DMS 273 treated with DMSO at 0.1 percent for 48 hours (cell line): ENCODE results near the gene CSF1R.

Experiments used
- DNase-seq: peaks from one replicate; lab custom pipeline; 2025; lab: John Stamatoyannopoulos, UW

The CSF1R gene

DNA sequence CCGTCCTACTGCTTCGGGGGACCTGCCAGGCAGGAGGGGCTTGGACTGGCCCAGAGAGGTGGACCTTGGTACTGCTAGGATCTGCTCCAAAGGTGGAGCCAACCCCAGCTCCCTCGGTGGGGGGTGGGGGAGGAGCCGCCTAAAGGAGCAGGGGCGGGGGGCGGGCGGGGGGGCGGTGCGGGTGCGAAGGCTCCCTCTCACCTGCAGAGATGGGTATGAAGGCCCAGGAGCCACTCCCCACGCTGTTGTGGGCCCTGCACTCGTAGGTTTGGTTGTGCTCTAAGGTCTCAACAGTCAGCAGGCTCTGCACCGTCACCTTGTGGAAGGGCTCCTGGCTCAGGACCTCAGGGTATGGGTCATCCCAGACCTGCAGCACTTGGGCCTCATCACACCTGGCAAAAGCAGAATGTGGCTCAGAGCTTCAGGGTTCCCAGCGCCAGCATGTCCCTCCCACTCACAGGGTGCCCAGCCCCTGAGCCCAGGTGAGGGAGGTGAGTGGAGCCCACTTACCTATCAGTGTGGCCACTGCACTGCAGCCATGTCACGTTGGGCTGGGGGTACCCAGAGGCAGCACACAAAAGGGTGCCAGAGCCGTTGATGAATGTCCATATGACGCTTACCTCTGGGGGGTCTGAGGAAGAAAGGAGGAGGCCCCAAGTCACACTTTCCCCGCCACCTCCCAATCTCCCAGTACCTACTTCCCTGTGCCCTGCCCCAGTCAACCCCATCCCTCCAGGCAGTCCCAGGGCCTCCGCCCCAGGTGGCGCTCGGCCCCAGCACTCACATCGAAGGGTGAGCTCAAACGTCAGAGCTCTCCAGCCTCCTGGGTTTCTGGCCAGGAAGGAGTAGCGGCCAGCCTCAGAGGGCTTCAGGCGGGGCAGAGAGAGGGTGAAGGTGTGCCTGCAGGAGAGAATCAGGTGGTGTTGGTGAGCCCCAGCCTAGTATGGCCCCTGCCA is 16.4 kb downstream of the CSF1R start:
- no peak for DNase-seq

DNA sequence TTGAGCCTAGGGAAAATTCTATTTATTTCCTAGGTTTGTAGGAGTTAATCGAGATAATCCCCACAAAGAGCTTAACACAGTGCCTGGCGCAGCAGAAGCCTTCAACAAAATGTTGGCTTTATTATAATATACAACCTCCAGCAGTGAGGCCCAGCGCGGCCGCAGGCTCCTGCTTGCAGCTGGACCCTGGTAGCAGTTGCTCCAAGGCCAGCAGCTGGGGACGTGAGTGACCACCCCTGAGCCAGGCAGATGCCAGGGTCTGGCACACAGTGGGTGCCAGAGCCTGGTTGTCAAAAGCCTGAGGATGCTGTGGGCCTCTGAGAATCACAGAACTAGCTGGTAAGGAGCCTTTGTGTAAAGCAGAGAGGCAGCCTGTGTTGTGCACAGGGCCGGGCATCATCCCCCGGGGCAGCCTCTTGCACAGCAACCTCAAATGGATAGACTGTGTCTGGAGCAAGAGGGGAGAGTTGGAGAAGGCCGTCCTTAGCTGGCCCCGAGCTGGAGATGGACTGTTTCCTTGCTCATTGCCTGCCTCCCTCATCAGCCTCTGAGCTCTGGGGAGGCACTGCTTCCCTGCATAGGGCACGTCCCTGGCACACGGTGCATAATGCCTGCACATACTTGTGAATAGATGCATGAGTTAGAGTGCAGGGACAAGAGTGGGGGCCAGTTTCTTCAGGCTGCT is 17.3 kb downstream of the CSF1R start:
- no peak for DNase-seq

DNA sequence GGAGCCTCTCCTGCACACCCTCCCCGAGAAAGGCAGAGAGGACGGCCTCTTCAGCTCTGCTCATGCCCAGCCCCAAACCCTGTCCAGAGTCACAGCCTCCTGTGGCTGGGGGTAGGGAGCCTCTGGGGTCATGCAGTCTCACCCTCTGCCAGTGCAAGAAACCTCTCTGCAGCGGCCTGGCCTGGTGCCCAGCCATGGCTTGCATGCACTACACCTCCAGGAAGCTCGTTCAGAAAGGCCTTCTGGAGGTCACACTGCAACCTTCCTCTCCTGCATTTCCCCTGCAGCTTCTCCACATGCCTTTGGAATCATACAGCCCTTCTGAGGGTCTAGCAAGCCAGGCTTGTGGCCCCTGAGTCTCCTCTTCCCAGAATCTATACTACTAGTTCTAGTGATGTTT is 17.9 kb downstream of the CSF1R start:
- no peak for DNase-seq

DNA sequence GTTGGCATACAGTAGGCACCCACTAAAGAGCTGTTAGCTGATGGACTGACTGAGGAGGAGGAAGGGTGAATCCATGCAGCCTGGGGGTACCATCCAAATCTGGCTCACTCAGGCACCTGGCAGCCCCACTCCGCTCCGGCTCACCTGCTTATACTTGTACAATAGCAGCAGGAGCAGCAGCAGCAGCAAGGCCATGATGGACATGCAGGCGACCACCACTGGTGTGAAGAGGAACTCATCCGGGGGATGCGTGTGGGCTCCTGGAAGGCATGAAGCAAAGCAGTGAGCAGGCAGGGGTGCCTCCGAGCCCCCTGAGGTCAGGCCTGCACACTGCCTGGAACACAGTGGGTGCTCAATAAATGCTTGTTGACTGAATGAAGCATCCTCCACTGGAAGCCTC is 18.3 kb downstream of the CSF1R start:
- DNase-seq: no peak

DNA sequence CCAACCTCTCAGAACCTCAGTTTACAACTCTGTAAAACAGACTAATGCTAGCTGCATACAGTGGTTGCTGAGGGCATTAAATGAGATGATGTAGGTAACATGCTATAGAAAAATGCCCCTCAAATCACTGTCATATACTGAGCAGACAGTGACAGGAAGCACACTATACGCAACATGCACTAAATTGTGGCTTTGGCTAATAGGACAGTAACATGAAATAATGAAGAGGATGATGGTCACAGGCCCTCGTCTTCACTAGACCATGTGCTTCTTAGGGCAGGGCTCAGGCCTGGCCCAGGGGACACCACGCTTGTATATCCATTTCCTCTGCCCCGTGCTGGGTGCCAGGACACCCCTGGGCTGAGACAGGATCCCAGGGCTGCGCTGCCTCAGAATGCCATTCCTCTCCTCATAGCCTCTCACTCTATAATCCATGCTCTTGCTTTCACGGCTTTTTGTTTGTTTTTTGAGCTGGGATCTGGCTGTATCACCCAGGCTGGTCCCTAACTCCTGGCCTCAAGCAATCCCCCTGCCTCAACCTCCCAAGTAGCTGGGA is 18.9 kb downstream of the CSF1R start:
- no peak for DNase-seq

DNA sequence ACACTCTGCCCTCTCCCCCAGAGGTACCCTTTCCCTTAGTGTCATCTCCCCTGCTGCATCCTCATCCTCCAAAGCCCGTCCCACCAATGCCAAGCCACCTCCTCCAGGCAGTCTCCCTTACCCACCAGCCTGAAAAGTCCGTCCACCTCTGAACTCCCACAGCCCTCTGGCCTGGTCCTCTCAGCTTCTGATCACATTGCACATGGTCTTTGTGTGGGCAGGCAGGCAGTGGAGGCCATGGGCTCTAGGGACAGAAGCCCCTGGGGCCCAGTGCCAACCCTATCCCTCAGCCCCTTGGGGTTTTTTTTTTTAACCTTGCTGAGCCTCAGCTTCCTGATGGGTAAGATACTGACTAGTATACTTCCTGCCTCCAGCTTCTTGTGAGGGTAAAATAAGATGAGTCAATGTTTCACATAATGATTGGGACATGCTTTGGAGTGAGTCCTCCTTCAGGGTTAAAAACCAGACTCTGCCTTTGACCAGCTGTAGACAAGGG is 19.4 kb downstream of the CSF1R start:
- no peak for DNase-seq

DNA sequence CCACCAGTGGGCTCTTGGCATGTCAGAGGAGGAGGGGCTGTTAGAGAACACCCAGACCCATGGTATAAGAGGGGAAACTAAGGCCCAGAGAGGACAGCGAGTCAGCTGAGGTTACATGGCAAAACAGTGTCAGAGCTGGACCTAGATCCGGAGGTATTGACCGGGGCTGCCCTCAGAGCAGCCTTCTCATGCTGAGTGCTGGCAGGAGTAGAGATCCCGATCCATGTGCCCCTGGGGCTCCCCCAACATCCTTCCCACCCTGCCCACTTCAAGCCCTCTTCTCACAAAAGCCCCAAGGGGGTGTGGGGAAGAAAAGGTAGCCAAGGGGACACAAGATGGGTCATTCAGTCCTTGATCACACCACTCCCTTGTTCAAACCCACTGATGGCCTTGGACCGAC is 19.9 kb downstream of the CSF1R start:
- DNase-seq: no peak

DNA sequence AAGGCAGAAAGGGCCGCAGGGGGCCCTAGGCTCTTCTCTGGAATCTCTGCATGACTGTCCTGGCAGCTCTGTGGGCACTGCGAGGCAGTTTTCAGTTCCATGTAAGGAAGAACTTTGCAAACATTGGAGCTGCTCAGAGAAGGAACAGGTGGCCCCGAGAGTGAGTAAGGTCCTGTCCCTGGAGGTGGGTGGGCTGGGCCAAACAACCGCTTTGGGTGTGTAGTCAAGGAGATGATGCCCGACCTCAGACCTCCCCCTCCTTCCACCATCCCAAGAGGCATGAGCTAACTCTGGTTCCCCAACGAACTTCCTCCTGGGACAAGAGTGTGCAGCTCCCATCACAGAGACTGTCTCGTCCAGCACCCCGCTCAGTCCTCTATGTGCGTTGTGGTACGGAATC is 20.5 kb downstream of the CSF1R start:
- no peak for DNase-seq

DNA sequence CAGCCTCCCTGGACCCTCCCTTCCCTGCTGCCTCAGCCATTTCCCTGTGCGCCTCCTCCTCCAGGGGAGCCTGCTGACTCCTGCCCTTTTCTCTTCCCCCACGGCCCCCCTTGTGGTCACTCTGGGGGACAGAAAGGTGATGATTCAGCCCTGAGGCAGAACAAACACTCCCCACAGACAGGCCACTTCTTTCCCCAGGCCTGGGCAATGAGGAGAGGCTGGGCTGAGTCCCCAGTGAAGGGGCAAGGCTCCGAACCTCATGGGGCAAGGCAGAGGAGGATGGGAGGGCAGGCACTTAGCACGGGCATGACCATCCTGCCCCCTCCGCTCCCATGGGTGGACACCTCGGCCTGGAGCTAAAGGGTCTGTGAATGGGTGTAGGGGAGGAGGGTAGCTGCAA is 21.0 kb downstream of the CSF1R start:
- no peak for DNase-seq

DNA sequence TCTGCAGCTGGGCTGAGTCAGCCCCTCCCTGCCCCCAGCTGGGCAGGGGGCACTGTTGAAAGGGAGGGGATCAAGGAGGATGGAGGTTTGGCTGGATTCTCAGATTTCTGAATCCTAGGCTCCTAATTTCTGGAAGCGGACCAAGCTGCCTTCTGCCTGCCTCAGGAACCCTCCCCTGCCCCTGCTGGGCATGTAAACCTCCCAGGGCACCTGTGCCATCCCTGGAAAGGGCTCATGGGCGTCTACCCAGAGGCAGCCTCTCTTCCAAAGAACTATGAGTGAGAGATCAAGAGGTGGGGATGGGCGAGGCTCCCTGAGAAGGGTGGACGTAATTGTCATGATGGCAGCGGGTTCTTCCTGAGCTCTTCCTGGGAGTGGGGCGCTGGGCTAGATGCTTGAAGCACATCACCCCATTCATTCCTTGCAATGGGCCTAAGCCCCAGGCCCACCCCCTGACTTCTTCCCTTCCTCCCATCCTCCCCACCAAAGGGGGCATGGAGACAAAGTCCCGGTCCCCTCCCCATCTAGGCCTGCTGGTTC is 21.6 kb downstream of the CSF1R start:
- no peak for DNase-seq

DNA sequence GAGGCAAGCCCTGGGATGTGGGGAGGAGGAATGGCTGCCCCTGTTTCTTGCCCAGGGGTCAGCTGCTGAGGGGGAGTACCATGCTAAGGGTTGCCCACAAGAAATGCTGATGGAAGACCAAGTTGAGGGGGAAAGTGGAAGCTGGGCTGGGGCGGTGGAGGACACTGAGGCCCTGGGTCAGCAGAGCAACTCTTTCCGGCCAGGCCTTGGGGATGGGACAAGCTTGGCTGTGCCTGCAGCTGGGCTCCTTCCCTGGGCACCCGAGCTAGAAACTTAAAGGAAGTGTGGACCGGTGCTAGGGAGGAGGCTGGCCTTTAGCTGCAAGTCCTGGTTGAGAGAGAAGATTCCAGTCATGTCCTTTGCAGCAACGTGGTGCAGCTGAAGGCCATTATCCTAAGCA is 22.7 kb downstream of the CSF1R start:
- DNase-seq: no peak

DNA sequence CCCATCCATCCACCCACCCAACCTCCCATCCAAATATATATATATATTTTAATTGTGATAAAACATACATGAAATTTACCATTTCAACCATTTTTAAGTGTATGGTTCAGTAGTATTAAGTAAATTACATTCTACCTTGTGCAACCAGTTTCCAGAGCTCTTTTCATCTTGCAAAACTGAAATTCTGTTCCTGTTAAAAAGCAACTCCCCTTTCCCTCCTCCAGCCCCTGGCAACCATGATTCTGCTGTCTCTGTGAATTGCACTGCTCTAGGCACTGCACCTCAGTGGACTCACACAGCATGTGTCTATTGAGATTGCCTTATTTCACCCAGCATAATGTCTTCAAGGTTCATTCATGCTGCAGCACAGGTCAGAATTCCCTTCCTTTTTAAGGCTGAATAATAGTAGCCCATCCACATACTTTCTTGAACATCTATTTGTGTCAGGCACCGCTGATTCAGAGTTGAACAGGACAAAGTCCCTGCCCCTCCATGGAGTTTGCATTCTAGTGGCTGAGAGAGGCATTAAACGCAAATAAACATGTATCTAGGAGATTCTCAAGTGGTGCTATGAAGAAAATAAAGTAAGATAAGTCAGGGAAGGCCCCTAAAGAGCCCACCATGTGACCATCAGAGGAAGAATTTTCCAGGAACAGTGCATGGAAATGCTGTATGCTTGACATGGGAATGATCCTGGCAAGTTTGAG is 24.0 kb downstream of the CSF1R start:
- no peak for DNase-seq

DNA sequence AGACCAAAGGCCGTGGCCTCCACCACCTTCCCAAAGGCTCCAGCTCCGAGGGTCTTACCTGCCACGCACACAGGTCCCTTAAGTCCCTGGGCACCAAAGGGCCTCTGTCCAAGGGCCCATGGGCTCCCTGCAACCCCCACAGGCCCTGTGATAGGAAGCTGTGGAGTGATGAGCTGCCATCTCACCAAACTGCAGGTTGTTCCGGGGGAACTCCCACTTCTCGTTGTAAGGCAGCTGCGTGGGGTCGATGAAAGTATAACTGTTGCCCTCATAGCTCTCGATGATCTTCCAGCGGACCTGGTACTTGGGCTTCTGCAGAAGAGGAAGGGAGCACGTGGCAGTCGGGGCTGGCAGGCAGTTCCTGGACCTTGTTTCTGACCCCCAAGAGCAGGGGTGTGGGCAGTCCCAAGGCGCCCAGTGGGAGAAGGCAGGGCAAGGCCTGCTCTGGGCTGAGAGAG is 24.8 kb downstream of the CSF1R start:
- DNase-seq: no peak

DNA sequence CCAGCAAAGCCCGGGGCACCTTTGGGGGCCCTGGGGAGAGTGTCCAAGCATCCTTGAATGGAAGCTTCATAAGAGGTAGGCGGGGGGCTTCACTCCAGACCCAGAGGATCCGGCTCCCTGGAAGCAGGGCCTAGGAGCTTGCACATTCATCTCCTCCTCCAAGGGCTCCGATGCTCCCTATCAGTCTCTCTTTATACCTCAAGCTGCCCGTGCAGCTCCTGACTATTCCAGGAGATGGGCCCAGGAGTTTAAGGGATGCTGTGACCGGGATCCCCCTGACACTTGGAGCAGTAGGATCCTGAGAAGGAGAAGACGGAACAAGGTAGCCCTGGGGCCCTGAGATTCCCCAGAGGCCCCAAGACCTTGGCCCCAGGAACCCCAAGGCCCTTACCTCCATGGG is 25.9 kb downstream of the CSF1R start:
- no peak for DNase-seq

DNA sequence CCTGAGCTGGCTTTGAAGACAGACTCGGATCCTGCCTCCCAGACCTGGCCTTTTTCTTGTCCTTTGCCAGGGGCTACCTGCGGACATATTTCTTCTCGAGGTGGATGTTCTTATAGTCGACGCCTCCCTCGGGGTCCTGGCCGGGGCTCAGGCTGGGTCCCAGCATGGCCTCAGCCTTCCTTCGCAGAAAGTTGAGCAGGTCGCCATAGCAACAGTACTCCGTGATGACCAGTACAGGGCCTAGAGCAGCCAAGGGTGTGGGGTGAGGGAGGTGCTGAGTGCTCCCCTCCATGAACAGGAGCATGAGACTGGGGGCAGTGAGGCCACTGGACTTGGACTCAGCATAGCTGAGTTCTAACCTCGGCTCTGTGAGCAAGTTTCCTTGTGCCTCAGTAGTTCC is 26.7 kb downstream of the CSF1R start:
- no peak for DNase-seq

DNA sequence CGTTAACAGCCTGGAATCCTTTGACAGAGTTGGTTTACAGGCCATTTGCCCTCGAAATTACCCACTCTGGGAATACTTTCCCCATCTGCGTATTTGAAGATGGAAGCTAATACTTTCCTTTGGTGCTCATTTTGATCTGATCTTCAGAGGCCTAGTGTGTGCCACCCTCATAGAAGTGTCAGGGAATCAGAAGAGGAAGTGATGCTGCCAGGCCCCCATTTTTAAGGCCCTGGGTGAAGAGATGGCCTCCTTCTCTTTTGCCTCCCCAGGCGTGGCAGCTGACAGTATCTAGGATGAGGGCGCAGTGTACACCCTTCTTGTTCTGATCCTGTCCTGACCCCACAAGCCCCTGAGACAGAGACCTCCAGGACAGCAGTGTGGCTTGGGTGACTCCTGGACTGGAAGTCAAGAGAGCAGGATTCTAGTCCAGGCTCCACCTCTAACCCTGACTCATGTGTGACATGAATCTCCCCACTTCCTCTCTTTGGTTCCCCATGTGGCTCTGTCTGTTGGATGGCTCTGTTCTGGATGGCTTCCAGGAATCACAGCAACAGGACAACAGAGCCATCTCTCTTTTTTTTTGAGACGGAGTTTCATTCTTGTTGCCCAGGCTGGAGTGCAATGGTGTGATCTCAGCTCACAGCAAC is 27.8 kb downstream of the CSF1R start:
- no peak for DNase-seq

DNA sequence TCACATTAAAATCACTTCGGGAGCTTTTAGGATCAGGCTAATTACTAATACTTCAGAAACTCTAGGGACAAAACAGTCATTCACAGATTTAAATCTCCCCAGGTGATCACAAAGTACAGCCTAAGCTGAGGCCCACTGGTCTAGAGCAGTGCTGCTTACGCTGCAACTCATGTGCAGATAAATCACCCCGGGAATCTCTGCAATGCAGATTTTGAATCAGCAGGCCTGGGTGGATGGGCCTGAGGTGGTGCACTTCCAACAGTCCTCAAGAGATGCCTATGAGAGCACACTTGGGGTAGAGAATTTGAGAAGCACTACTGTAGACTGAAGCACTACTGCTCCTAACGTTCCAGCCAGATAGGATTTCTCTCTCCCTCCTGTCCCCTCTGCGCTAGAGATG is 28.4 kb downstream of the CSF1R start:
- DNase-seq: no peak

DNA sequence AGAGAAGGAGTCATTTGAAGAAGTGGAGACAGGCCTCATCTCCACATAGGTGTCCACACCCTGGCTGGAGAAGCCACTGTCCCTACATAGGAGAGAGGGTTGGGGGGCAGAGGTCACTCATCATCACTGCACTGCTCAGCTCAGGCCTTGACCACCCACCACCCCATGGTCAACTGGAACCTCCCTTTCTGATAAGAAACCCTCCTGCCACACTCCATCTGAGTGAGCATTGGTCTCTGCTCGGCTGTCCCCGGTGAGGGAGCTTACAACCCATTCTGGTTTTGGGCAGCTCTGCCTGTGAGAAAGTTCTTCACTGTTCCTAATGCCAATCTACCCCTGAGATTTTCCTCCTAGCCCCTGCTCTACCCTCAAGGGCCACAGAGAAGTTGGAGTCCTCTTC is 28.8 kb downstream of the CSF1R start:
- DNase-seq: no peak

DNA sequence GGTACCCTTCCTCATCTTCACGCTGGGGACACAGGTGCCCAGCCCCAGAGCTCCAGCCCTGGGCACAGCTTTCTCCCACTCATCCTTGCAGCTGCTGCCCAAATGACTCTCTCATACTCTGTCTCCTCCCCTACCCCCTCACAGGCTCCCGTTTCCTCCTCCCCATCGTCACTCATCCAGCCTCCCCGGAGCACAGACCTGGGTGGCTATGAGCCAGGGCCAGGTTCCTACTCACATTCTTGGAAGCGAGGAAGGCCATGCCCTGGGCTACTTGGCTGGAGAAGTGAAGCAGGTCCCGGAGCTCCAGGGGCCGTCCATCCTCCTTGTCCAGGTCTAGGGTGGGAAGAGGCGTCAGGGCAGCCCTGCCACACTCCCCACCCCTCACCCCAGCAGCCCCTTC is 29.3 kb downstream of the CSF1R start:
- no peak for DNase-seq

DNA sequence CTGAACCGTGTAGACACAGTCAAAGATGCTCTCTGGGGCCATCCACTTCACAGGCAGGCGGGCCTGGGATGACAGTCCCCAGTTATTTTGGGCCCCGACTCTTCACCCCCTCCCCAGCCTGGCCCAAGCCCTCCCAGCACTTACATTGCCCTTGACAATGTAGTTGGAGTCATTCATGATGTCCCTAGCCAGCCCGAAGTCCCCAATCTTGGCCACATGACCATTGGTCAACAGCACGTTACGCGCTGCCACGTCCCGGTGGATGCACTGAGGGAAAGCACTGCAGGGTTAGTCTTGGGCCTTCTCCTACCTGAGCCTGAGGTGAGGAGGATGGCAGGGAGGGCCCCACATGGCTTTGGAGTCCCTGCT is 30.3 kb downstream of the CSF1R start:
- no peak for DNase-seq

DNA sequence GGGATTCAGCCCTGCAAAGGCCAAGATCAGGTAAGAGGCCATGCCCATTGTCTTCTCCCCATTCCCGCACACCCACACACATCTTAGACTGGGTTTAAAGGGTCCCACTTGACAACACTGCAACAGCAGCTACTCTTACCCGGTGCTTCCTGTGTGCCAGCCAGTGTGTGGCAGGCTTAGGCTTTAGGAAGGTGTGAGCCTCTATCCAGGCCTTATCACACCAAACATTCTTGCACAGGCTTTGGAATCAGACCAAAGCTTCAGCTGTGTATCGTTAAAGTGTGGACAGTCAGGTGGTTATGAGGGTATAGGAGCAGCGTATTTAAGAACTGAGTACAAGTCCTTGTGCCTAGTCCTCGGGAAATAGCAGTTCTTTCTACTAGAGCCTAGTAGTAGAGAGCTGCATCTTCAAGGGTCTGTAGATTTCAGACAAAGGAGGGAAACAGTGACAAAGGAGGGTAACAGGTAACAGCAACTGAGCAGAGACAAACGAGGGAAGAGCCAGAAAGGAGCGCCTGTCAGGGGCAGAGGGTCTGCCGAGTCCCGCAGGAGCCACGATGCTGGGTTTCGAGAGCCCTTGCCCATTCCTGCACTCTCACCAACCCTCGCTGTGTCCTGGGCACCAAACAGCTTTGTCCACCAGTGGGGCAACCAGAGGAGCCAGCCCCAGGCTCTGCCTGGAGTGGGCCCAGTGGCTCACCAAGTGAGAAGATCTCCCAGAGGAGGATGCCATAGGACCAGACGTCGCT is 30.9 kb downstream of the CSF1R start:
- DNase-seq: no peak
